ENCODE data around the gene STAU1.

DNA sequence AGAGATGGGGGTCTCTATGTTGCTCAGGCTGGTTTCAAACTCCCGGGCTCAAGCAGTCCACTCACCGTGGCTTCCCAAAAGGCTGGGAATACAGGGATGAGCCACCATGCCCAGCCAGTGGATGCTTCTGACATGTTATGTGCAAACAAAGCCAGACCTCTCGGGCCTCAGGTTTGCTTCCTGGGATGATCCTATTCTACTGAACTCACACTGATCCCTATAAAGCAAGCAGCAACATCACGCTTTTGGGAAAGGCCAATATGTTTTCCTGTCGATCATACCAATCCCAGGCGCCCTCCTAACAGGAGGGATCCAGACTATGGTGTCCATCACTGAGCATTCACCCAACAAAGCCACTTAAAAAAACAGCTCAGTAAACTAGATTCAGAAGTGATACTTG is 81.8 kb downstream of the STAU1 start:
- TF ChIP-seq POLR2A (IDR thresholded peaks at IDR 0.05) (no peak), CTCF (IDR thresholded peaks at IDR 0.05) (no peak), EP300 (IDR thresholded peaks at IDR 0.05) (no peak)

Data from ovary (tissue), 3 donors.